Measurements from ENCODE around the gene GSTO1.

Gene GSTO1

GRCh38 chr10:104306897-104307296 lies 52.2 kb downstream of the GSTO1 start:
- DNase-seq (ENCODE audit: low spot score), result no peak

- DNase-seq (ENCODE audit: low spot score), result no peak
Observed at GRCh38 chr10:104307576-104308438, 53.1 kb downstream of the GSTO1 start.

GRCh38 chr10:104308439-104308903 lies 53.8 kb downstream of the GSTO1 start:
- no peak for DNase-seq (ENCODE audit: low spot score)

- peak; percentile 91 for DNase-seq (ENCODE audit: low spot score)
Observed at GRCh38 chr10:104309980-104310978, 55.6 kb downstream of the GSTO1 start.

- no peak for DNase-seq (ENCODE audit: low spot score)
Observed at GRCh38 chr10:104311184-104311720, 56.6 kb downstream of the GSTO1 start.

- no peak for DNase-seq (ENCODE audit: low spot score)
Observed at GRCh38 chr10:104314591-104315485, 60.1 kb downstream of the GSTO1 start.

- DNase-seq (ENCODE audit: low spot score), result no peak
Observed at GRCh38 chr10:104315486-104315921, 60.8 kb downstream of the GSTO1 start.

- no peak for DNase-seq (ENCODE audit: low spot score)
Observed at GRCh38 chr10:104316321-104317099, 61.8 kb downstream of the GSTO1 start.
